Lower leg skin (tissue), 3 donors: ENCODE results near the gene SENP6.

ENCODE experiments used
- POLR2A ChIP-seq, 2 donors: fragments of 450-650 bp; IDR thresholded peaks; one replicate each; pipeline ENCODE4 v1.6.1; 2016 to 2017; ENCODE audit warnings: antibody characterized with exemption in 2 of 2, mild to moderate bottlenecking in 1 of 2, moderate library complexity in 1 of 2
- TF ChIP-seq, protein P1 (sequence below), 3 donors: fragments of 450-650 bp; IDR thresholded peaks; one replicate each; pipeline ENCODE4 v1.5.1; 2016; ENCODE audit warnings: antibody characterized with exemption in 3 of 3, mild to moderate bottlenecking in 3 of 3, moderate library complexity in 2 of 3

DNA sequence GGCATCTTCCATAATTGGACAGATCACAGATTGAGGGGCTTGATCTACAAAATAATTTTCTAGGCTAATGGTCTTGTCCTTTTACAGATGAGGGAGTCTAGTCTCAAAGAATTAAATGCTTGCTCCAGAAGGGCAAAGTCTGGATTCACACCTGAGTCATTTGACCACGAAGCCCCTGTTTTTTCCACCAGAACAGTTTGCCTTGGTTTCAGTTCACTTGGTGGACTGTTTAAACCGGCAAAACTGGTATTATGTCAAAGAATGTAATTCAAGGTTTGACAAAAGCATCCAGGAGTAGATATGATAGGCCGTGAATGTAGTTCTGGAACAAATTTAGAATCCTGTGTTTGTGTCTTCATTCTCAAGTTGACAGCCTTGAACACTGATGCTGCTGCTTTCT, 150.7 kb downstream of the SENP6 start:
- TF ChIP-seq, protein P1, sequence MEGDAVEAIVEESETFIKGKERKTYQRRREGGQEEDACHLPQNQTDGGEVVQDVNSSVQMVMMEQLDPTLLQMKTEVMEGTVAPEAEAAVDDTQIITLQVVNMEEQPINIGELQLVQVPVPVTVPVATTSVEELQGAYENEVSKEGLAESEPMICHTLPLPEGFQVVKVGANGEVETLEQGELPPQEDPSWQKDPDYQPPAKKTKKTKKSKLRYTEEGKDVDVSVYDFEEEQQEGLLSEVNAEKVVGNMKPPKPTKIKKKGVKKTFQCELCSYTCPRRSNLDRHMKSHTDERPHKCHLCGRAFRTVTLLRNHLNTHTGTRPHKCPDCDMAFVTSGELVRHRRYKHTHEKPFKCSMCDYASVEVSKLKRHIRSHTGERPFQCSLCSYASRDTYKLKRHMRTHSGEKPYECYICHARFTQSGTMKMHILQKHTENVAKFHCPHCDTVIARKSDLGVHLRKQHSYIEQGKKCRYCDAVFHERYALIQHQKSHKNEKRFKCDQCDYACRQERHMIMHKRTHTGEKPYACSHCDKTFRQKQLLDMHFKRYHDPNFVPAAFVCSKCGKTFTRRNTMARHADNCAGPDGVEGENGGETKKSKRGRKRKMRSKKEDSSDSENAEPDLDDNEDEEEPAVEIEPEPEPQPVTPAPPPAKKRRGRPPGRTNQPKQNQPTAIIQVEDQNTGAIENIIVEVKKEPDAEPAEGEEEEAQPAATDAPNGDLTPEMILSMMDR (IDR thresholded peaks at IDR 0.05): no peak
- TF ChIP-seq POLR2A (IDR thresholded peaks at IDR 0.05): no peak
